Kidney (tissue), 14 donors: Measurements from ENCODE around the gene ASTN1. TPM values are rescaled to one million over a fixed set of nuclear protein-coding genes. Genes with fewer than 3 reads are reported as not detected.

Source experiments
- DNase-seq, 5 donors: peaks; one replicate each; pipeline ENCODE4 v3.0.0-alpha.2; 2013 to 2020
- FAIRE-seq: peaks from 2 replicates; lab custom pipeline; 2012; peaks lifted over from hg19 to GRCh38; lab: Jason Lieb, UNC
- H3K27ac ChIP-seq, 2 donors: one replicate each; pipeline ENCODE4 v1.7.0; 2013; ENCODE audit warnings: low read depth in 2 of 2, low read length in 2 of 2, inconsistent platforms in 1 of 2
- H3K27me3 ChIP-seq: one replicate; pipeline ENCODE4 v1.7.1; 2013; ENCODE audit warnings: low read length, inconsistent platforms; ENCODE audit not compliant: control insufficient read depth, insufficient read depth
- H3K36me3 ChIP-seq, 3 donors: one replicate each; pipeline versions ENCODE4 v1.7.0 to v1.7.1; 2013; ENCODE audit warnings: low read length in 3 of 3, control low read depth in 1 of 3, inconsistent platforms in 1 of 3; ENCODE audit not compliant: insufficient read depth in 3 of 3, control insufficient read depth in 2 of 3
- H3K4me1 ChIP-seq, 3 donors: one replicate each; pipeline versions ENCODE4 v1.7.0 to v1.7.1; 2013; ENCODE audit warnings: low read length in 3 of 3, inconsistent platforms in 1 of 3, low read depth in 1 of 3; ENCODE audit not compliant: control insufficient read depth in 2 of 3, insufficient read depth in 2 of 3
- H3K4me3 ChIP-seq, 3 donors: one replicate each; pipeline versions ENCODE4 v1.7.0 to v1.8.1; 2013; ENCODE audit warnings: low read length in 3 of 3, control low read depth in 1 of 3, inconsistent platforms in 1 of 3
- H3K9ac ChIP-seq, 3 donors: one replicate each; pipeline versions ENCODE4 v1.7.0 to v1.7.1; 2013; ENCODE audit warnings: low read length in 3 of 3, control low read depth in 1 of 3, inconsistent platforms in 1 of 3
- H3K9me3 ChIP-seq, 3 donors: one replicate each; pipeline versions ENCODE4 v1.7.0 to v1.7.1; 2013; ENCODE audit warnings: low read length in 3 of 3, control low read depth in 1 of 3, inconsistent platforms in 1 of 3; ENCODE audit not compliant: control insufficient read depth in 2 of 3, insufficient read depth in 1 of 3
- CTCF ChIP-seq: IDR thresholded peaks from 3 replicates; pipeline ENCODE4 v1.5.1; 2012; ENCODE audit warnings: mild to moderate bottlenecking, moderate library complexity, borderline replicate concordance; ENCODE audit not compliant: insufficient read depth; ENCODE audit errors: extremely low read depth
- intact Hi-C: fragments of 100-400 bp; cut with DNase I; formaldehyde crosslinking; loops from one replicate; pipeline ENCODE4 v1.11.1; 2022
- polyA plus RNA-seq: library from polyadenylated mRNA; stranded (reverse); fragments of 350-450 nt; fragmentation: Illumina TruSeq; extraction: RNeasy Lipid Tissue Mini Kit (QIAGEN cat#74804); gene quantifications from one replicate; pipeline ENCODE4 v1.2.3, GENCODE V29; 2014; ENCODE audit warnings: low read depth, low replicate concordance; ENCODE audit not compliant: insufficient read depth
- total RNA-seq: library from RNA; stranded (reverse); fragmentation: NEBNext Ultra II Directional; extraction: Animal tissue kit (Norgen Biotek cat#: 25700); gene quantifications from one replicate; pipeline ENCODE4 v1.2.1, GENCODE V29; 2021
- donor health status: control.
- donor health status: control.
- donor health status: control.
- donor health status: control.
- donor health status: control.
- donor health status: DM: yes; HTN: yes; CAD: no.
- donor health status: Normal renal cell carcinoma (clear cell type).

Gene ASTN1
- total and polyA plus RNA-seq, 2 donors from 2014 or later, result 0.19 to 0.25 TPM

GRCh38 chr1:177092001-177092400 lies 72.5 kb downstream of the ASTN1 start:
- H3K4me3 ChIP-seq, result no peak overlapping the region
- no peaks in the 10 kb centered on the region for H3K27me3 ChIP-seq
- H3K9ac ChIP-seq, result no peak overlapping the region
- intact Hi-C loops, result no loop called here
- no peak overlapping the region for H3K27ac ChIP-seq
- FAIRE-seq (no peak), DNase-seq (no peak)
- no peak for TF ChIP-seq CTCF
- no peaks in the 10 kb centered on the region for H3K4me1 ChIP-seq
- no peaks in the 10 kb centered on the region for H3K36me3 ChIP-seq
- H3K9me3 ChIP-seq, result no peaks in the 10 kb centered on the region

DNA sequence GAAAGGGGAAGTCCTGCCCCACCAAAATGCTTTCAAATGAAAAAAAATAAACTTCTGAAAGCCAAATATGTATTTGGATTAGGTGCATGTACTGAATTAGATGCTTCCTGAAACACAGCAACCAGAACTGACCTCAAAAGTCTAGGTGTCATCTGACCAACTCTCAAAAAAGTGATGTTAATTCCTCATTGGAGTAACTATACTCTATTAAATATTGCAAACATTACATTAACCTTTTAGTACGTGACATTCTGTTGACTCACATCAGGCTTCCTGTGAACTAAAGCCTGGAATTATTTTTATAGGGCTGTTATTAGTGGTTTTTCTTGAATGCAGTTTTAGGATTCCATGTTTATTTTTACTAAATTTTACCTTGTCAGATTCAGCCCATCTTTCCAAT lies 73.5 kb downstream of the ASTN1 start:
- intact Hi-C loops, result no loop called here
- Histone ChIP-seq H3K27me3 (no peaks in the 10 kb centered on the region), H3K9ac (no peak overlapping the region), H3K4me1 (no peaks in the 10 kb centered on the region), H3K36me3 (no peaks in the 10 kb centered on the region), H3K4me3 (no peak overlapping the region), H3K27ac (no peak overlapping the region), H3K9me3 (no peaks in the 10 kb centered on the region)
- DNase-seq (no peak), FAIRE-seq (no peak)
- no peak for TF ChIP-seq CTCF

DNA sequence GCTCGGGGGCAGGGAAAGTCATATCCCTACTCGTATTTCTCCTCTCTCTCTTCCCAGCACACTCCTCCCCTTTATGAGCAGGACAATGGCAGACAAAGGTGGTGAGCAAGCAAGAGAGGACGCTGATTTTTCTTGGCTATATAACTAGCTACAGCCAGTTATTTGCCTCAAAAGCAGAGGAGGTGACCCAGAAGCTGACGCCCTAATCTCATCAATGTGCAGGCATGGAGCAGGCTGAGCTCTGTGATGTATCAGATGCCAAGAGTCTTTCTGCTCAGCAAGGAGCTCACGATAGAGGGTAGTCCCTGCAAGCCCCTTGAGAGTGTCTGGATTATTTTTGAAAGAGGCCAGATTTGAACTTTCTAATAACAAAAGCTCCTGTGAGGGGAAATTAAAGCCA lies 75.5 kb downstream of the ASTN1 start:
- no peak overlapping the region for H3K27ac ChIP-seq
- no peak for TF ChIP-seq CTCF
- H3K27me3 ChIP-seq, result no peaks in the 10 kb centered on the region
- no peaks in the 10 kb centered on the region for H3K36me3 ChIP-seq
- H3K4me3 ChIP-seq, result no peak overlapping the region
- H3K9me3 ChIP-seq, result no peaks in the 10 kb centered on the region
- no peak for FAIRE-seq
- no peak for DNase-seq
- intact Hi-C loops, result no loop called here
- H3K4me1 ChIP-seq, result no peaks in the 10 kb centered on the region
- no peak overlapping the region for H3K9ac ChIP-seq

DNA sequence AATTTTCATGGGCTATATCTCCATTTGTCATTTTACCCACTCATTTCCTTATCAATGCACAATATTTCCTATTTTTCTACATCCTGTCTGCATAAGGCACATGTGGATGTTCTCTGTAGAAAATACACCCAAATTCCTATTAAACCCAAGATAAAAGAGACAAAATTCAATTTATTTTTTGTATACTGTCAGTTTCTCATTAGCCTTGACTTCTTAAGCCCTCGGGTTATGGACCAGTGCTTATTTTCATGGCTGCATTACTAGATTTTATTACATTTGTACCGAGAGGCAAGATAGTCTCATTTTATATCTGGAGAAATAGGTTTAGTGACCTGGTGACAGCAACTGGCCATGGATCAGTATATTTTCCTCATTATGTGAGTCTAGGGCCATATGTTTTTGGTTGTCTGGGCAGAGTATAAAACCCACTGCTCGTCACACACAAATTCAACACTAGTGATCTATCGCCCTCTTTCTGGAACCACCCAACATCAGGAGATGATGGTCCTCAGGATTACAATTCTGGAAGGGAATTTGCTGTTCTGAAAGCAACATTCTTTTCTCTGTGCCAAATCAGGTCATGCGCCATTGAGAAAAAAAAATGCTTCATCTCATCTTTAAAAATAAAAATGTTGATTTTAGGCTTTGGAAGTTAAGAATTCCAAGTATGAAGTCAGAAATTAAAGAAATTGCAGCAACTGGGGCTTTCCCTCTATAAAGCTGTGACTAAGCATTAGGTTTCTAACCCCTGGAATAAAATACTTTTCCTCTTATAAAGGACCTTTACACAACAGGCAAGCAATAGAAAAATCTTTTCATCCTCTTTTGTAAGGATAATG lies 81.4 kb downstream of the ASTN1 start:
- Histone ChIP-seq H3K9me3 (no peaks in the 10 kb centered on the region), H3K36me3 (no peaks in the 10 kb centered on the region), H3K4me1 (no peaks in the 10 kb centered on the region), H3K27ac (no peak overlapping the region), H3K4me3 (no peak overlapping the region), H3K27me3 (no peaks in the 10 kb centered on the region), H3K9ac (no peak overlapping the region)
- FAIRE-seq (no peak), DNase-seq (no peak)
- intact Hi-C loops, result no loop called here
- TF ChIP-seq CTCF, result no peak
